SK-N-MC (cell line): ENCODE data around the gene PLD5.

Source experiments
- FOXP2 ChIP-seq: optimal IDR thresholded peaks from 2 replicates; pipeline ENCODE3; 2011; ENCODE audit warnings: mild to moderate bottlenecking, moderate library complexity; ENCODE audit not compliant: insufficient read depth; ENCODE audit errors: extremely low read length, control extremely low read depth
- POLR2AphosphoS5 ChIP-seq: IDR thresholded peaks from 2 replicates; pipeline ENCODE4 v1.6.1; 2012; ENCODE audit warnings: mild to moderate bottlenecking, low read depth, low read length, borderline replicate concordance

DNA sequence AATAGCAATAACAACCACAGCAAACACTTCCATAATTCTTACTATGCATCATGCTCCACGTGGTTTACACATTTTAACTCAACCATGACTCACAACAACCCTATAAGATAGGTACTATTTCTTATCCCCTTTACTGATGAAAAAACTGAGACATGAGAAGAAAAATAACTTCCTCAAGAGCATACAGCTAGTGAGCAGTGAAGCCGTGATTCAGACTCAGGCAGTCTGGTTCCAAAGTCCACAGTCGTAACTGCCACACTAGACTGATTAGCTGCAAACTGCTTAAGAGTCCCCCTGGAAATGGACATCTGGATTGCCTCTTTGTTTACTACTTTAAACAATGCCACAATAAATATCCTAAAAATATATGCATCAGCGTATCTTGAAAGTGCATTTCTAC lies 55.7 kb downstream of the PLD5 start:
- no peak for TF ChIP-seq POLR2AphosphoS5
- no peak for TF ChIP-seq FOXP2
